Stomach (tissue), 4 donors: ENCODE results near the gene CIAO2A.

Experiments
- CTCF ChIP-seq, 7 experiments: fragments of 450-650 bp in 4 of 7; fragments of 200-600 bp in 3 of 7; sonication (generic) in 3 of 7; IDR thresholded peaks; one replicate each; pipeline ENCODE4 v1.5.1; 2016 to 2019; ENCODE audit warnings: antibody characterized with exemption in 7 of 7, control low read depth in 2 of 7, mild to moderate bottlenecking in 1 of 7
- POLR2A ChIP-seq, 4 donors: fragments of 450-650 bp; IDR thresholded peaks; one replicate each; pipeline ENCODE4 v1.6.1; 2016; ENCODE audit warnings: antibody characterized with exemption in 4 of 4, control low read depth in 2 of 4, mild to moderate bottlenecking in 1 of 4, moderate library complexity in 1 of 4
- POLR2AphosphoS5 ChIP-seq, 3 donors: sonication (generic); formaldehyde crosslinking; IDR thresholded peaks; one replicate each; pipeline ENCODE4 v1.6.1; 2016; ENCODE audit warnings: antibody characterized with exemption in 3 of 3

DNA sequence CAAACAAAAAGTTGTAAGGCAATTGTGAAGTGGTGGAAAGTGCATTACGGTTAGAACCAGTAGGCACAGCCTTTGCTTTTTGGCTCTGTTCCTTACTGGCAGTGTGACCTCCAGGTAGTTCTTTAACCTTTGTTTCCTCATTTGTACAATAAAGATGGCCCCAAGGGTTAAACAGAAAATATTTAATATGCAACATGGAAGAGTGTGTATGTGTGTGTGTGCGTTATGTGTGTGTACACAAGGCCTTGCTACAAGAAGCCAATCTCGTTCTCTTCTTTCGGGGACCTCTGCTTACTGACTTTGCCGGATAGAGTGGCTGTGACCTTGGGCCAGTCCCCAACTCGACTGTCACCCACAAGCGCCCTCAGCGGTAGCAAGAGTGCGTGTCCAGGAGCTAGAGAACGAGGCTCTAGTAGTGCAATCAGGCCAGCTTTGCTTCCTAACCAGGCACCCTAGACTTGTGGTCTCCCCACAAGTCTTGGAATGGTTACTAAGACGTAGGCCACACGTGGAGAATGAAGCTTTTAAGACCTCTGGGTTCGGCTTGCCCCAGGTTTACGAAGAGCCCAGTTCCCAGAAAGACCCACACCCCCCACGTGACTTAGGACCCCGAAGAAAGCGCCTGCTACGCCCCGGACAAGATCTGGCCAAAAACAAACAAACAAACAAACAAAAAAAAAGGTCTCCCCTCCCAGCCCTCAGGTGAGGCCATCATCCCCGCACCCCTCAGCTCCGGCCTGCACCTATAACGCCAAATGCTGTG lies 593 bp downstream of the CIAO2A start:
- TF ChIP-seq CTCF (IDR thresholded peaks at IDR 0.05) (no peak), POLR2AphosphoS5 (IDR thresholded peaks at IDR 0.05) (peak in 1 of 3 donors; percentile 5), POLR2A (IDR thresholded peaks at IDR 0.05) (no peak)
